Measurements from ENCODE around the gene TM9SF1.

- no peak for TF ChIP-seq CTCF (IDR thresholded peaks at IDR 0.05)
- TF ChIP-seq POLR2A (IDR thresholded peaks at IDR 0.05), result no peak
- TF ChIP-seq POLR2AphosphoS5 (IDR thresholded peaks at IDR 0.05), result no peak
Measured at GRCh38 chr14:24243336-24243836, 48.1 kb upstream of the TM9SF1 start.

All from breast epithelium (tissue), 3 donors.